IPS-20b (cell line): ENCODE data around the gene TOE1.

Experiments used
- H3K27ac ChIP-seq: one replicate; pipeline ENCODE4 v1.5.1; 2013; ENCODE audit warnings: low read length
- H3K27me3 ChIP-seq: 2 replicates; pipeline ENCODE4 v1.6.1; 2013; ENCODE audit warnings: mild to moderate bottlenecking, low read length, inconsistent platforms; ENCODE audit not compliant: insufficient read depth
- H3K36me3 ChIP-seq: 2 replicates; pipeline ENCODE4 v1.6.1; 2013; ENCODE audit warnings: low read depth, mild to moderate bottlenecking, inconsistent platforms, low read length, moderate library complexity; ENCODE audit not compliant: insufficient read depth
- H3K4me1 ChIP-seq: 2 replicates; pipeline ENCODE4 v1.6.1; 2013; ENCODE audit warnings: mild to moderate bottlenecking, control low read depth, inconsistent platforms, low read length, moderate library complexity; ENCODE audit not compliant: insufficient read depth
- H3K4me3 ChIP-seq: 2 replicates; pipeline ENCODE4 v1.5.1; 2013; ENCODE audit warnings: mild to moderate bottlenecking, low read length, inconsistent platforms
- H3K9ac ChIP-seq: 2 replicates; pipeline ENCODE4 v1.6.1; 2013; ENCODE audit warnings: low read depth, mild to moderate bottlenecking, inconsistent platforms, low read length, moderate library complexity
- H3K9me3 ChIP-seq: 2 replicates; pipeline ENCODE4 v1.6.1; 2013; ENCODE audit warnings: mild to moderate bottlenecking, low read depth, low read length, inconsistent platforms; ENCODE audit not compliant: insufficient read depth

TOE1 gene

GRCh38 chr1:45327644-45328515 is 12.1 kb upstream of the TOE1 start:
- Histone ChIP-seq H3K27me3 (no peaks in the 10 kb centered on the region), H3K4me3 (peak overlapping the region; percentile 59; the same call in 1 of the 2 replicates), H3K9ac (peak overlapping the region; percentile 57; the same call in 1 of the 2 replicates), H3K27ac (no peak overlapping the region), H3K36me3 (peaks cover 46% of the 10 kb centered on the region), H3K4me1 (peaks cover 22% of the 10 kb centered on the region; the same call in 1 of the 2 replicates), H3K9me3 (no peaks in the 10 kb centered on the region)

GRCh38 chr1:45328680-45329079 is 11.3 kb upstream of the TOE1 start:
- Histone ChIP-seq H3K36me3 (peaks cover 54% of the 10 kb centered on the region), H3K9ac (peak overlapping the region; percentile 33; the same call in 1 of the 2 replicates), H3K27me3 (no peaks in the 10 kb centered on the region), H3K27ac (no peak overlapping the region), H3K4me1 (peaks cover 22% of the 10 kb centered on the region; the same call in 1 of the 2 replicates), H3K9me3 (no peaks in the 10 kb centered on the region), H3K4me3 (peak overlapping the region; percentile 59; the same call in 1 of the 2 replicates)

- no peak overlapping the region for H3K27ac ChIP-seq
- no peaks in the 10 kb centered on the region for H3K27me3 ChIP-seq
- no peak overlapping the region for H3K4me3 ChIP-seq
- peaks cover 22% of the 10 kb centered on the region; the same call in 1 of the 2 replicates for H3K4me1 ChIP-seq
- H3K9ac ChIP-seq = peak overlapping the region; percentile 33; the same call in 1 of the 2 replicates
- H3K36me3 ChIP-seq = peaks cover 61% of the 10 kb centered on the region
- no peaks in the 10 kb centered on the region for H3K9me3 ChIP-seq
Measured at GRCh38 chr1:45329445-45329844, 10.5 kb upstream of the TOE1 start.

GRCh38 chr1:45331436-45332345 is 8.3 kb upstream of the TOE1 start:
- H3K9me3 ChIP-seq = no peaks in the 10 kb centered on the region
- no peak overlapping the region for H3K9ac ChIP-seq
- H3K27ac ChIP-seq = no peak overlapping the region
- H3K4me3 ChIP-seq = no peak overlapping the region
- peaks cover 15% of the 10 kb centered on the region; the same call in 1 of the 2 replicates for H3K4me1 ChIP-seq
- no peaks in the 10 kb centered on the region for H3K27me3 ChIP-seq
- peaks cover 61% of the 10 kb centered on the region for H3K36me3 ChIP-seq

- Histone ChIP-seq H3K27ac (no peak overlapping the region), H3K4me1 (peaks cover 15% of the 10 kb centered on the region; the same call in 1 of the 2 replicates), H3K4me3 (no peak overlapping the region), H3K9me3 (no peaks in the 10 kb centered on the region), H3K36me3 (peaks cover 61% of the 10 kb centered on the region), H3K9ac (no peak overlapping the region), H3K27me3 (no peaks in the 10 kb centered on the region)
Measured at GRCh38 chr1:45332346-45332720, 7.6 kb upstream of the TOE1 start.

GRCh38 chr1:45334308-45335245 is 5.4 kb upstream of the TOE1 start:
- no peaks in the 10 kb centered on the region; the same call in 1 of the 2 replicates for H3K4me1 ChIP-seq
- peaks cover 56% of the 10 kb centered on the region for H3K36me3 ChIP-seq

GRCh38 chr1:45335855-45336324 is 4.1 kb upstream of the TOE1 start:
- Histone ChIP-seq H3K4me1 (peaks cover 3% of the 10 kb centered on the region), H3K9me3 (no peaks in the 10 kb centered on the region), H3K27ac (no peak overlapping the region), H3K4me3 (no peak overlapping the region), H3K9ac (no peak overlapping the region), H3K36me3 (peaks cover 45% of the 10 kb centered on the region), H3K27me3 (no peaks in the 10 kb centered on the region)

More at GRCh38 chr1:45334308-45335245, 5.4 kb upstream of the TOE1 start:
- H3K9ac ChIP-seq = no peak overlapping the region
- no peaks in the 10 kb centered on the region for H3K9me3 ChIP-seq
- no peak overlapping the region for H3K27ac ChIP-seq
- no peaks in the 10 kb centered on the region for H3K27me3 ChIP-seq
- H3K4me3 ChIP-seq = no peak overlapping the region

GRCh38 chr1:45337630-45338325 is 2.2 kb upstream of the TOE1 start:
- H3K27me3 ChIP-seq = no peaks in the 10 kb centered on the region
- no peak overlapping the region for H3K27ac ChIP-seq
- H3K4me3 ChIP-seq = no peak overlapping the region
- peaks cover 43% of the 10 kb centered on the region for H3K36me3 ChIP-seq
- H3K9ac ChIP-seq = no peak overlapping the region
- H3K4me1 ChIP-seq = peaks cover 7% of the 10 kb centered on the region
- no peaks in the 10 kb centered on the region for H3K9me3 ChIP-seq

GRCh38 chr1:45340816-45341466 is 971 bp downstream of the TOE1 start:
- Histone ChIP-seq H3K9ac (peak overlapping the region; percentile 99), H3K27ac (peak overlapping the region; percentile 95), H3K4me1 (peaks cover 7% of the 10 kb centered on the region), H3K36me3 (peaks cover 55% of the 10 kb centered on the region), H3K9me3 (no peaks in the 10 kb centered on the region), H3K4me3 (peak overlapping the region; percentile 84), H3K27me3 (no peaks in the 10 kb centered on the region)

- no peak overlapping the region for H3K9ac ChIP-seq
- H3K4me3 ChIP-seq = no peak overlapping the region
- H3K27me3 ChIP-seq = no peaks in the 10 kb centered on the region
- peaks cover 7% of the 10 kb centered on the region for H3K4me1 ChIP-seq
- peaks cover 53% of the 10 kb centered on the region for H3K36me3 ChIP-seq
- no peak overlapping the region for H3K27ac ChIP-seq
- no peaks in the 10 kb centered on the region for H3K9me3 ChIP-seq
Measured at GRCh38 chr1:45344499-45344898, 4.5 kb downstream of the TOE1 start.
